OCI-LY1 (cell line): ENCODE results near the gene CD47.

Experiments used
- CTCF ChIP-seq: fragments of 200-600 bp; sonication (generic), shearing (Covaris generic); IDR thresholded peaks from 2 replicates; pipeline ENCODE4 v1.5.1; 2017; ENCODE audit warnings: mild to moderate bottlenecking, antibody characterized with exemption, low read length, moderate library complexity, mixed read lengths
- EZH2 ChIP-seq: fragments of 200-600 bp; sonication (generic), shearing (Covaris generic); IDR thresholded peaks from 2 replicates; pipeline ENCODE4 v1.8.0; 2017; ENCODE audit warnings: borderline replicate concordance, mixed run types, mild to moderate bottlenecking, antibody characterized with exemption, low read length, moderate library complexity, mixed read lengths

- no peak for TF ChIP-seq CTCF
- TF ChIP-seq EZH2: no peak
Measured at GRCh38 chr3:108088697-108089096, 2.1 kb downstream of the CD47 start.
